HCT116 (cell line): ENCODE results near the gene HIP1R. TPM values are rescaled to one million over a fixed set of nuclear protein-coding genes. Genes with fewer than 3 reads are reported as not detected.
A peak's percentile ranks its signal among the peaks of the same experiment; 100 is the strongest.

ENCODE experiments used
- ATAC-seq: fragments of 200-7000 bp; cut with Tn5 transposase; 2 replicates; pipeline ENCODE4 v1.9.1; 2020; ENCODE audit warnings: mild to moderate bottlenecking, moderate library complexity
- BruUV-seq: library from RNA; stranded (reverse); fragments of 400-500 nt; replicated peaks from 2 replicates; lab custom pipeline; 2021; lab: Mats Ljungman, UMichigan
- CTCF ChIA-PET: fragments of 300-600 bp; sonication (Branson Sonifier 250); formaldehyde crosslinking; loops from one replicate; lab custom pipeline; 2021; ENCODE audit warnings: antibody characterized with exemption; lab: Charles Lee
- POLR2A ChIA-PET: fragments of 300-600, 350-600 bp; sonication (Branson Sonifier 250); formaldehyde crosslinking; loops from one replicate; lab custom pipeline; 2021; ENCODE audit warnings: antibody characterized with exemption; lab: Charles Lee
- RAD21 ChIA-PET, 2 experiments: fragments of 300-600 bp; sonication (Branson Sonifier 250); formaldehyde crosslinking; loops; one replicate each; lab custom pipeline; 2023; ENCODE audit warnings: low total read pairs in 2 of 2; ENCODE audit not compliant: uncharacterized antibody in 2 of 2, unreplicated experiment in 2 of 2, low non-redundant PET in 1 of 2; lab: Charles Lee
- DNase-seq: peaks from one replicate; pipeline ENCODE4 v3.0.0-alpha.2; 2010; ENCODE audit warnings: low read depth, low spot score
- H2AFZ ChIP-seq: fragments of 200-600 bp; shearing (Covaris generic), sonication (generic); 2 replicates; pipeline ENCODE4 v1.6.1; 2017; ENCODE audit warnings: low read depth, mixed run types, mixed read lengths, antibody characterized with exemption, low read length; ENCODE audit not compliant: poor library complexity, severe bottlenecking
- H3K27ac ChIP-seq: 2 replicates; pipeline ENCODE4 v1.5.1; 2012; ENCODE audit warnings: low read depth, low read length
- H3K27me3 ChIP-seq: fragments of 200-600 bp; sonication (generic); 2 replicates; pipeline ENCODE4 v1.6.1; 2016; ENCODE audit warnings: mixed run types, low read length, mixed read lengths; ENCODE audit not compliant: insufficient read depth
- H3K36me3 ChIP-seq, 2 experiments: fragments of 200-500 bp in 1 of 2; fragments of 200-600 bp in 1 of 2; sonication (Bioruptor generic) in 1 of 2; sonication (generic) in 1 of 2; 2 replicates each; pipeline versions ENCODE4 v1.5.1 to v1.6.1; 2014 to 2016; ENCODE audit warnings: low read length in 2 of 2, inconsistent platforms in 1 of 2, mixed read lengths in 1 of 2, mixed run types in 1 of 2; ENCODE audit not compliant: insufficient read depth in 2 of 2, control insufficient read depth in 1 of 2
- H3K4me1 ChIP-seq, 2 experiments: fragments of 200-600 bp in 1 of 2; sonication (generic) in 1 of 2; 2 replicates each; pipeline versions ENCODE4 v1.5.1 to v1.6.1; 2012 to 2017; ENCODE audit warnings: low read length in 2 of 2, inconsistent platforms in 1 of 2, mild to moderate bottlenecking in 1 of 2, mixed read lengths in 1 of 2, mixed run types in 1 of 2, moderate library complexity in 1 of 2; ENCODE audit not compliant: insufficient read depth in 2 of 2, control insufficient read depth in 1 of 2
- H3K4me2 ChIP-seq: fragments of 200-600 bp; sonication (generic); 2 replicates; pipeline ENCODE4 v1.6.1; 2017; ENCODE audit warnings: mixed run types, low read length, mixed read lengths
- H3K4me3 ChIP-seq, 2 experiments: fragments of 200-600 bp in 1 of 2; sonication (generic) in 1 of 2; replicated peaks in 1 of 2; 2 replicates each; pipeline ENCODE4 v1.5.1; 2011 to 2016; ENCODE audit warnings: low read length in 2 of 2, control low read depth in 1 of 2, low read depth in 1 of 2, mild to moderate bottlenecking in 1 of 2, mixed read lengths in 1 of 2, mixed run types in 1 of 2
- H3K79me2 ChIP-seq: fragments of 200-600 bp; sonication (generic); 2 replicates; pipeline ENCODE4 v1.6.1; 2017; ENCODE audit warnings: mild to moderate bottlenecking, mixed run types, low read length, moderate library complexity, mixed read lengths; ENCODE audit not compliant: insufficient read depth
- H3K9ac ChIP-seq: fragments of 200-600 bp; sonication (generic); 2 replicates; pipeline ENCODE4 v1.6.1; 2016; ENCODE audit warnings: low read length, mixed read lengths
- H3K9me2 ChIP-seq: fragments of 200-600 bp; sonication (generic), shearing (Covaris generic); 2 replicates; pipeline ENCODE4 v1.6.1; 2017; ENCODE audit warnings: mixed run types, mild to moderate bottlenecking, moderate library complexity; ENCODE audit not compliant: insufficient read depth
- H3K9me3 ChIP-seq, 2 experiments: fragments of 200-500 bp in 1 of 2; fragments of 200-600 bp in 1 of 2; sonication (Bioruptor generic) in 1 of 2; sonication (generic) in 1 of 2; 2 replicates each; pipeline ENCODE4 v1.6.1; 2014 to 2017; ENCODE audit warnings: low read length in 2 of 2, mixed read lengths in 2 of 2, inconsistent platforms in 1 of 2, low read depth in 1 of 2, mild to moderate bottlenecking in 1 of 2, mixed run types in 1 of 2, moderate library complexity in 1 of 2; ENCODE audit not compliant: control insufficient read depth in 1 of 2, insufficient read depth in 1 of 2
- H4K20me1 ChIP-seq: fragments of 200-600 bp; sonication (generic), shearing (Covaris generic); 2 replicates; pipeline ENCODE4 v1.6.1; 2017; ENCODE audit warnings: mixed run types, mild to moderate bottlenecking, moderate library complexity; ENCODE audit not compliant: insufficient read depth
- CBX3 ChIP-seq: IDR thresholded peaks from 2 replicates; pipeline ENCODE4 v1.6.1; 2012; ENCODE audit warnings: low read depth
- EGR1 ChIP-seq: IDR thresholded peaks from 2 replicates; pipeline ENCODE4 v1.6.1; 2012; ENCODE audit warnings: low read depth
- EZH2 ChIP-seq: fragments of 200-600 bp; sonication (generic); IDR thresholded peaks from 2 replicates; pipeline ENCODE4 v1.6.1; 2017; ENCODE audit warnings: antibody characterized with exemption, mixed run types
- EZH2phosphoT487 ChIP-seq: fragments of 200-600 bp; IDR thresholded peaks from 2 replicates; pipeline ENCODE4 v1.6.1; 2018; ENCODE audit warnings: antibody characterized with exemption, borderline replicate concordance
- FOSL1 ChIP-seq: IDR thresholded peaks from 2 replicates; pipeline ENCODE4 v1.6.1; 2012; ENCODE audit warnings: low read depth
- JUND ChIP-seq: IDR thresholded peaks from 2 replicates; pipeline ENCODE4 v1.6.1; 2012
- RAD21 ChIP-seq: IDR thresholded peaks from 2 replicates; pipeline ENCODE4 v1.6.1; 2012; ENCODE audit warnings: low read depth, mild to moderate bottlenecking
- SIN3A ChIP-seq: IDR thresholded peaks from 2 replicates; pipeline ENCODE4 v1.6.1; 2012; ENCODE audit warnings: low read depth
- SRF ChIP-seq: IDR thresholded peaks from 2 replicates; pipeline ENCODE4 v1.6.1; 2012; ENCODE audit warnings: low read depth
- ZNF274 ChIP-seq: fragments of 200-500 bp; sonication (Bioruptor generic); IDR thresholded peaks from 2 replicates; pipeline ENCODE4 v1.6.1; 2014; ENCODE audit warnings: mild to moderate bottlenecking, low read depth, low read length, inconsistent platforms
- intact Hi-C: fragments of 100-400 bp; cut with micrococcal nuclease; formaldehyde crosslinking; loops from 2 replicates; pipeline ENCODE4 v1.10.0; 2022
- total RNA-seq: library from RNA; stranded (reverse); gene quantifications from one replicate; pipeline ENCODE4 v1.2.1, GENCODE V29; 2021; ENCODE audit not compliant: unreplicated experiment
- TF ChIP-seq, protein P1 (sequence below): IDR thresholded peaks from 2 replicates; pipeline ENCODE4 v1.6.1; 2011; ENCODE audit warnings: mild to moderate bottlenecking, low read length, moderate library complexity; ENCODE audit not compliant: insufficient replicate concordance; ENCODE audit errors: extremely low read depth
- TF ChIP-seq, protein P2 (sequence below): IDR thresholded peaks from 2 replicates; pipeline ENCODE4 v1.6.1; 2012
- TF ChIP-seq, protein P3 (sequence below): IDR thresholded peaks from 2 replicates; pipeline ENCODE4 v1.6.1; 2012

Gene HIP1R
- total RNA-seq, 1 experiment from 2014 or later, result 57.8 TPM

GRCh38 chr12:122788387-122788786 is 46.9 kb upstream of the HIP1R start:
- POLR2A ChIA-PET, result no interaction called here
- no peak for DNase-seq
- CTCF ChIA-PET, result no interaction called here

DNA sequence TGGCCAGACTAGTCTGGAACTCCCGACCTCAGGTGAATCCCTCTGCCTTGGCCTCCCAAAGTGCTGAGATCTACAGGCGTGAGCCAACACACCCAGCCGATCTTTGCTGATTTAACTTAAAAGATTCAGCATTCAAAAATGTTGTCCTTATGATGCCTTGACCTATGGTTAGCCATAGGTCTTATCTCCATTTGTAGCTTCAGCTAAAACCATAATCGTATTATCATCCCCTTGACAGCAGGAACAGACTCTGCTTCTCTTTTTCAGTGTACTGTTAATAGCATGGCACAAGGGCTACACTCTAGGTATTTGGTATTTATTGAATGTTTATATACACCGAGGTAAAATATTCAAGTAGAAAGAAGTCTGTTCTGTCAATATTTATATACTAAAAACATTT is 45.6 kb upstream of the HIP1R start:
- CTCF ChIA-PET, result no interaction called here
- H3K9me2 ChIP-seq, result no peaks in the 10 kb centered on the region

More at GRCh38 chr12:122788387-122788786, 46.9 kb upstream of the HIP1R start:
- Histone ChIP-seq H3K27me3 (no peaks in the 10 kb centered on the region), H3K27ac (no peak overlapping the region), H3K79me2 (no peaks in the 10 kb centered on the region)
- no peak for ATAC-seq
- TF ChIP-seq, protein P1, sequence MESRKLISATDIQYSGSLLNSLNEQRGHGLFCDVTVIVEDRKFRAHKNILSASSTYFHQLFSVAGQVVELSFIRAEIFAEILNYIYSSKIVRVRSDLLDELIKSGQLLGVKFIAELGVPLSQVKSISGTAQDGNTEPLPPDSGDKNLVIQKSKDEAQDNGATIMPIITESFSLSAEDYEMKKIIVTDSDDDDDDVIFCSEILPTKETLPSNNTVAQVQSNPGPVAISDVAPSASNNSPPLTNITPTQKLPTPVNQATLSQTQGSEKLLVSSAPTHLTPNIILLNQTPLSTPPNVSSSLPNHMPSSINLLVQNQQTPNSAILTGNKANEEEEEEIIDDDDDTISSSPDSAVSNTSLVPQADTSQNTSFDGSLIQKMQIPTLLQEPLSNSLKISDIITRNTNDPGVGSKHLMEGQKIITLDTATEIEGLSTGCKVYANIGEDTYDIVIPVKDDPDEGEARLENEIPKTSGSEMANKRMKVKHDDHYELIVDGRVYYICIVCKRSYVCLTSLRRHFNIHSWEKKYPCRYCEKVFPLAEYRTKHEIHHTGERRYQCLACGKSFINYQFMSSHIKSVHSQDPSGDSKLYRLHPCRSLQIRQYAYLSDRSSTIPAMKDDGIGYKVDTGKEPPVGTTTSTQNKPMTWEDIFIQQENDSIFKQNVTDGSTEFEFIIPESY, result no peak
- no peak for TF ChIP-seq SRF
- TF ChIP-seq SIN3A, result no peak
- TF ChIP-seq JUND, result no peak
- TF ChIP-seq, protein P2, sequence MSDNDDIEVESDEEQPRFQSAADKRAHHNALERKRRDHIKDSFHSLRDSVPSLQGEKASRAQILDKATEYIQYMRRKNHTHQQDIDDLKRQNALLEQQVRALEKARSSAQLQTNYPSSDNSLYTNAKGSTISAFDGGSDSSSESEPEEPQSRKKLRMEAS, result no peak
- no peak for TF ChIP-seq EGR1
- TF ChIP-seq ZNF274, result no peak
- no peak for TF ChIP-seq FOSL1
- TF ChIP-seq, all 23 proteins: peak for 0
- Histone ChIP-seq H3K36me3 (no peaks in the 10 kb centered on the region), H3K9me3 (no peaks in the 10 kb centered on the region), H3K4me2 (0 out of 2 replicates have a peak overlapping the region, but pooled peaks have one; percentile 5), H3K4me1 (peaks cover 0 to 6% of the 10 kb centered on the region in 2 experiments; a peak in 1 of 4 replicates), H3K9me2 (no peaks in the 10 kb centered on the region), H3K4me3 (no peak overlapping the region), H4K20me1 (no peaks in the 10 kb centered on the region), H2AFZ (no peak overlapping the region), H3K9ac (no peak overlapping the region)
- RAD21 ChIA-PET, result no interaction called here
- intact Hi-C loops, result no loop called here
- no TSS peak for BruUV-seq

More for the DNA sequence above, 45.6 kb upstream of the HIP1R start:
- Histone ChIP-seq H3K4me2 (no peak overlapping the region), H3K9ac (no peak overlapping the region), H3K27ac (no peak overlapping the region), H4K20me1 (no peaks in the 10 kb centered on the region), H3K79me2 (no peaks in the 10 kb centered on the region), H3K4me3 (no peak overlapping the region), H3K4me1 (peaks cover 0 to 6% of the 10 kb centered on the region in 2 experiments; a peak in 1 of 4 replicates), H2AFZ (no peak overlapping the region), H3K27me3 (no peaks in the 10 kb centered on the region), H3K9me3 (no peaks in the 10 kb centered on the region), H3K36me3 (no peaks in the 10 kb centered on the region)
- intact Hi-C loops, result loop anchor here (5.0 kb wide), 1 partner anchor 73 kb away; no protein-coding TSS in a partner anchor
- TF ChIP-seq, protein P2, result no peak
- TF ChIP-seq, protein P3, sequence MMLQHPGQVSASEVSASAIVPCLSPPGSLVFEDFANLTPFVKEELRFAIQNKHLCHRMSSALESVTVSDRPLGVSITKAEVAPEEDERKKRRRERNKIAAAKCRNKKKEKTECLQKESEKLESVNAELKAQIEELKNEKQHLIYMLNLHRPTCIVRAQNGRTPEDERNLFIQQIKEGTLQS, result no peak
- TF ChIP-seq, protein P1, result no peak
- TF ChIP-seq EZH2 (no peak), EZH2phosphoT487 (no peak), SIN3A (no peak), CBX3 (no peak), RAD21 (no peak), FOSL1 (no peak)
- ChIA-PET POLR2A (no interaction called here), RAD21 (no interaction called here)
- BruUV-seq, result no TSS peak
- no peak for DNase-seq
- ATAC-seq, result no peak
